ENCODE results near the gene BBS9. TPM values are rescaled to one million over a fixed set of nuclear protein-coding genes. Genes with fewer than 3 reads are reported as not detected.

Gene BBS9
- total RNA-seq, 1 donor from 2014 or later: 21.1 TPM

- no peak for TF ChIP-seq CTCF (IDR thresholded peaks at IDR 0.05; ENCODE audit: partially characterized antibody, unreplicated experiment)
- H3K4me3 Mint-ChIP-seq (ENCODE audit: unreplicated experiment): no peak overlapping the region
- DNase-seq: no peak
- H3K4me1 Mint-ChIP-seq (ENCODE audit: low read depth, unreplicated experiment): no peaks in the 10 kb centered on the region
- H3K9me3 Mint-ChIP-seq (ENCODE audit: unreplicated experiment): peaks cover 10% of the 10 kb centered on the region
- peaks cover 4% of the 10 kb centered on the region for H3K27me3 Mint-ChIP-seq (ENCODE audit: unreplicated experiment)
- no peak overlapping the region for H3K27ac Mint-ChIP-seq (ENCODE audit: unreplicated experiment)
- H3K36me3 Mint-ChIP-seq (ENCODE audit: unreplicated experiment): peaks cover 7% of the 10 kb centered on the region
These were observed 177.8 kb downstream of the BBS9 start for GRCh38 chr7:33307205-33307604.

GRCh38 chr7:33310546-33310945 is 181.2 kb downstream of the BBS9 start:
- TF ChIP-seq CTCF (IDR thresholded peaks at IDR 0.05; ENCODE audit: partially characterized antibody, unreplicated experiment): no peak
- Mint-ChIP-seq H3K4me1 (ENCODE audit: low read depth, unreplicated experiment) (no peaks in the 10 kb centered on the region), H3K4me3 (ENCODE audit: unreplicated experiment) (no peak overlapping the region), H3K9me3 (ENCODE audit: unreplicated experiment) (no peaks in the 10 kb centered on the region), H3K27ac (ENCODE audit: unreplicated experiment) (no peak overlapping the region), H3K36me3 (ENCODE audit: unreplicated experiment) (no peaks in the 10 kb centered on the region), H3K27me3 (ENCODE audit: unreplicated experiment) (peaks cover 4% of the 10 kb centered on the region)
- DNase-seq: no peak

- no peak for TF ChIP-seq CTCF (IDR thresholded peaks at IDR 0.05; ENCODE audit: partially characterized antibody, unreplicated experiment)
- Mint-ChIP-seq H3K27ac (ENCODE audit: unreplicated experiment) (no peak overlapping the region), H3K27me3 (ENCODE audit: unreplicated experiment) (peaks cover 4% of the 10 kb centered on the region), H3K36me3 (ENCODE audit: unreplicated experiment) (peaks cover 5% of the 10 kb centered on the region), H3K4me1 (ENCODE audit: low read depth, unreplicated experiment) (no peaks in the 10 kb centered on the region), H3K4me3 (ENCODE audit: unreplicated experiment) (no peak overlapping the region), H3K9me3 (ENCODE audit: unreplicated experiment) (no peaks in the 10 kb centered on the region)
- DNase-seq: no peak
These were observed 196.6 kb downstream of the BBS9 start for GRCh38 chr7:33325754-33326484.

GRCh38 chr7:33326485-33326848 is 197.1 kb downstream of the BBS9 start:
- no peaks in the 10 kb centered on the region for H3K9me3 Mint-ChIP-seq (ENCODE audit: unreplicated experiment)
- TF ChIP-seq CTCF (IDR thresholded peaks at IDR 0.05; ENCODE audit: partially characterized antibody, unreplicated experiment): no peak
- H3K27me3 Mint-ChIP-seq (ENCODE audit: unreplicated experiment): peaks cover 4% of the 10 kb centered on the region
- no peaks in the 10 kb centered on the region for H3K4me1 Mint-ChIP-seq (ENCODE audit: low read depth, unreplicated experiment)
- no peak overlapping the region for H3K4me3 Mint-ChIP-seq (ENCODE audit: unreplicated experiment)
- DNase-seq: no peak
- H3K36me3 Mint-ChIP-seq (ENCODE audit: unreplicated experiment): peaks cover 5% of the 10 kb centered on the region
- H3K27ac Mint-ChIP-seq (ENCODE audit: unreplicated experiment): no peak overlapping the region

GRCh38 chr7:33327427-33327826 is 198.1 kb downstream of the BBS9 start:
- H3K4me1 Mint-ChIP-seq (ENCODE audit: low read depth, unreplicated experiment): no peaks in the 10 kb centered on the region
- DNase-seq: no peak
- H3K4me3 Mint-ChIP-seq (ENCODE audit: unreplicated experiment): no peak overlapping the region
- no peak for TF ChIP-seq CTCF (IDR thresholded peaks at IDR 0.05; ENCODE audit: partially characterized antibody, unreplicated experiment)
- peaks cover 5% of the 10 kb centered on the region for H3K36me3 Mint-ChIP-seq (ENCODE audit: unreplicated experiment)
- H3K27ac Mint-ChIP-seq (ENCODE audit: unreplicated experiment): no peak overlapping the region
- H3K27me3 Mint-ChIP-seq (ENCODE audit: unreplicated experiment): peaks cover 6% of the 10 kb centered on the region
- no peaks in the 10 kb centered on the region for H3K9me3 Mint-ChIP-seq (ENCODE audit: unreplicated experiment)

Measured in glutamatergic neuron (in vitro differentiated cells).